Body of pancreas (tissue), 4 donors: ENCODE results near the gene ANKRD39.

Source experiments
- POLR2A ChIP-seq, 3 donors: fragments of 450-650 bp; IDR thresholded peaks; one replicate each; pipeline ENCODE4 v1.6.1; 2016; ENCODE audit warnings: antibody characterized with exemption in 3 of 3, mild to moderate bottlenecking in 2 of 3
- TF ChIP-seq, protein P1 (sequence below), 7 experiments: fragments of 450-650 bp in 4 of 7; fragments of 200-600 bp in 3 of 7; sonication (generic) in 3 of 7; IDR thresholded peaks; one replicate each; pipeline ENCODE4 v1.5.1; 2016 to 2019; ENCODE audit warnings: antibody characterized with exemption in 7 of 7

DNA sequence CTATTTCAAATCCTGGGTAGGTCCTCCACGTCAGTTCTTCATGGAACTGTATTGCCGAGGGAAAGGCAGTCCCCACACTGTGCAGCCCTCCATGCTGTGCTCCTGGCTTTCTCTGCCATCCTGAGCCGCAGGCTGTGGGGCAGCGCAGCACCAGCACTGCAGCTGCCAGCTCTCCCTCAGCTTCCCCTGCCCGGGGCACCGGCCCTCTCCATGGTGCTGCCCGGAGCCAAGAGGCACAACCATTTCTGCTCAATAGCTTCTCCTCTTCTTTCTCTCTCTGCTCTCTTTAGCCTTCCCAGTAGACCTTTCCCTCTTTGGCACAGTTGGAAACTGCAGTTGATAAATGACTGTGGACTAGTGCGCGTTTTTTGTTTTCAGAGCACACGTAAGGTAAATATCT is 26.1 kb downstream of the ANKRD39 start:
- TF ChIP-seq, protein P1, sequence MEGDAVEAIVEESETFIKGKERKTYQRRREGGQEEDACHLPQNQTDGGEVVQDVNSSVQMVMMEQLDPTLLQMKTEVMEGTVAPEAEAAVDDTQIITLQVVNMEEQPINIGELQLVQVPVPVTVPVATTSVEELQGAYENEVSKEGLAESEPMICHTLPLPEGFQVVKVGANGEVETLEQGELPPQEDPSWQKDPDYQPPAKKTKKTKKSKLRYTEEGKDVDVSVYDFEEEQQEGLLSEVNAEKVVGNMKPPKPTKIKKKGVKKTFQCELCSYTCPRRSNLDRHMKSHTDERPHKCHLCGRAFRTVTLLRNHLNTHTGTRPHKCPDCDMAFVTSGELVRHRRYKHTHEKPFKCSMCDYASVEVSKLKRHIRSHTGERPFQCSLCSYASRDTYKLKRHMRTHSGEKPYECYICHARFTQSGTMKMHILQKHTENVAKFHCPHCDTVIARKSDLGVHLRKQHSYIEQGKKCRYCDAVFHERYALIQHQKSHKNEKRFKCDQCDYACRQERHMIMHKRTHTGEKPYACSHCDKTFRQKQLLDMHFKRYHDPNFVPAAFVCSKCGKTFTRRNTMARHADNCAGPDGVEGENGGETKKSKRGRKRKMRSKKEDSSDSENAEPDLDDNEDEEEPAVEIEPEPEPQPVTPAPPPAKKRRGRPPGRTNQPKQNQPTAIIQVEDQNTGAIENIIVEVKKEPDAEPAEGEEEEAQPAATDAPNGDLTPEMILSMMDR (IDR thresholded peaks at IDR 0.05): no peak
- no peak for TF ChIP-seq POLR2A (IDR thresholded peaks at IDR 0.05)
